NB4 (cell line): ENCODE results near the gene SET.

ENCODE experiments used
- DNase-seq: peaks from one replicate; pipeline ENCODE4 v3.0.0; 2010; ENCODE audit warnings: low read depth
- H3K4me3 ChIP-seq: one replicate; pipeline ENCODE4 v1.5.1; 2011; ENCODE audit warnings: mild to moderate bottlenecking, low read depth, low read length, moderate library complexity
- CTCF ChIP-seq: IDR thresholded peaks from one replicate; pipeline ENCODE4 v1.5.1; 2012; ENCODE audit warnings: low read depth, low read length
- MYC ChIP-seq: IDR thresholded peaks from 2 replicates; pipeline ENCODE4 v1.6.1; 2011; ENCODE audit warnings: low read depth, low read length
- POLR2A ChIP-seq: IDR thresholded peaks from 2 replicates; pipeline ENCODE4 v1.6.1; 2011; ENCODE audit warnings: mild to moderate bottlenecking; ENCODE audit not compliant: insufficient read length; ENCODE audit errors: extremely low read depth
- TF ChIP-seq, protein P1 (sequence below): IDR thresholded peaks from 2 replicates; pipeline ENCODE4 v1.6.1; 2011; ENCODE audit warnings: low read depth, low read length

Gene SET

GRCh38 chr9:128724744-128725211, 35.8 kb downstream of the SET start:
- peak overlapping the region; percentile 75 for H3K4me3 ChIP-seq
- DNase-seq, result peak; percentile 79
- no peak for TF ChIP-seq CTCF
- TF ChIP-seq MYC, result no peak
- TF ChIP-seq POLR2A, result no peak
- TF ChIP-seq, protein P1, sequence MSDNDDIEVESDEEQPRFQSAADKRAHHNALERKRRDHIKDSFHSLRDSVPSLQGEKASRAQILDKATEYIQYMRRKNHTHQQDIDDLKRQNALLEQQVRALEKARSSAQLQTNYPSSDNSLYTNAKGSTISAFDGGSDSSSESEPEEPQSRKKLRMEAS, result no peak

DNA sequence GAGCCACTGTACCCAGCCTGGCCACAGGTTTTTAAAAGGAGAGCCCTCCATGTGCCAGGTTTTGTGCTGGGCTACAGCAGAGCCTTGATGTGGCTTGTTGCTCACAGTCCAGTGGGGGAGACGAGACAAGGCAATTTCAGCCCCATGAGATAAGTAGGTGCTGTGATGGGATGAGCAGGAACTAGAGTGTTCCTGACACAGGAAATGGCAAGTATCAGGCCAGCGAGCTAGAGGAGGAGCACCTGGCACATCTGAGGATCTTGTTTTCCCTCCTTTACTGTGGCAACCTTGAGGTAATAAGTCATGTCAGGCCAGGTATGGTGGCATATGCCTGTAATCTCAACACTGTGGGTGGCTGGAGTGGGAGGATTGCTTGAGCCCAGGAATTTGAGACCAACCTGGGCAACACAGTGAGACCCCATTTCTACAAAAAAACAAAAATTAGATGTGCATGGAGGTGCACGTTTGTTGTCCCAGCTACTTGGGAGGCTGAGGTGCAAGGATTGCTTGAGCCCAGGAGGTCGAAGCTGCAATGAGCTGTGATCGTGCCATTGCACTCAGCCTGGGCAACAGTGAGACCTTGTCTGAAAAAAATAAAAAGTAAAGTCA, 38.7 kb downstream of the SET start:
- TF ChIP-seq MYC, result no peak
- TF ChIP-seq POLR2A, result no peak
- TF ChIP-seq CTCF, result no peak
- TF ChIP-seq, protein P1, result no peak
- no peak overlapping the region for H3K4me3 ChIP-seq
- no peak for DNase-seq

GRCh38 chr9:128728298-128728697, 39.3 kb downstream of the SET start:
- DNase-seq, result no peak
- no peak for TF ChIP-seq CTCF
- no peak for TF ChIP-seq POLR2A
- TF ChIP-seq, protein P1, result no peak
- TF ChIP-seq MYC, result no peak
- no peak overlapping the region for H3K4me3 ChIP-seq

DNA sequence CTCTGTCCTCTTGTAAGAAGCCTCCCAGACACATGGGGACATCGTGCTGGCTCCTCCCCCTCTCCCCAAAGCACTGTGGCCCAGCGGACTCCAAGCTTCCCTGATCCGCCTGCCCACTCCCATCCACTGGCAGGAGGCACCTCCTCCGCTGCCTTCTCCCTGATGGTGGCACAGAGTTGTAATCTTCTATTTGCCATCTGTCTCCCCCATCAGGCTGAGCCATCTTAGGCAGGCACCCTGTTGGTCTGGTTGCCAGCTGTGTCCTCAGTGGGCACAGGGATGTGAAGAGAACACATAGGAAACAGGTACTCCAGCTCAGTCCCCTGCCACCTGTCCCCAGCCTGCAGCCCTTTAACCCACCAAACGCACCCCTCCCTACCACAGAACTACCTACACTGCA, 40.3 kb downstream of the SET start:
- TF ChIP-seq CTCF (no peak), POLR2A (no peak), MYC (no peak)
- TF ChIP-seq, protein P1, result no peak
- H3K4me3 ChIP-seq, result no peak overlapping the region
- DNase-seq, result no peak

GRCh38 chr9:128729766-128730517, 40.9 kb downstream of the SET start:
- no peak for TF ChIP-seq CTCF
- TF ChIP-seq MYC, result no peak
- TF ChIP-seq POLR2A, result no peak
- TF ChIP-seq, protein P1, result no peak
- no peak overlapping the region for H3K4me3 ChIP-seq
- no peak for DNase-seq
